NCI-H1105 (cell line): ENCODE measurements around the gene B4GALNT3.
A peak's percentile ranks its signal among the peaks of the same experiment; 100 is the strongest.

Source experiments
- DNase-seq: peaks from one replicate; lab custom pipeline; 2025; lab: John Stamatoyannopoulos, UW

B4GALNT3 gene

DNA sequence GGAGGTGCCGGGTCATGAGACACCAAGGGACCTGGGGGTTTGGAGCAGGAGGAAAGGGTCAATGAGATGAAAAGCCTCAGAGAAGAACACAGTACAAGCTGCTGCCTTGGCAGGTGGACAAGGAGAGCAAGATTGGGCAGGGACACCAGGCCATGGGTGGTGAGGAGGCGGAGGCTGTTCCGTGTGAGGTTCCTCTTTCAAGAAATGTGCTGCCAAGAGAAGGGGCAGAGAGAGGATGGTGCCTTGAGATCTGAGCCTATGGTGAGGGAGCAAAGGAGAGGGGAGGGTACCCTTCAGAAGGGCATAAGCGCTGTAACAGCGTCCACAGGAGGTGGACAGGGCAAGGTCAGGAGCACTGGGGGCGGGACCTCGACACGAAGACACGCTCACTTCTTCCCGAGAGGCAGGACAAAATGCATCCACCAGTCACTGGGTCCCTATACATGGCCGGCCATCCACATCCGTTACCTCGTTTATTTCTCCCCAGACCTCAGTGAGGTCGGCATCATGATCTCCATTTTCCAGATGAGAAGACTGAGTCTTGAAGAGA is 100.2 kb downstream of the B4GALNT3 start:
- no peak for DNase-seq

DNA sequence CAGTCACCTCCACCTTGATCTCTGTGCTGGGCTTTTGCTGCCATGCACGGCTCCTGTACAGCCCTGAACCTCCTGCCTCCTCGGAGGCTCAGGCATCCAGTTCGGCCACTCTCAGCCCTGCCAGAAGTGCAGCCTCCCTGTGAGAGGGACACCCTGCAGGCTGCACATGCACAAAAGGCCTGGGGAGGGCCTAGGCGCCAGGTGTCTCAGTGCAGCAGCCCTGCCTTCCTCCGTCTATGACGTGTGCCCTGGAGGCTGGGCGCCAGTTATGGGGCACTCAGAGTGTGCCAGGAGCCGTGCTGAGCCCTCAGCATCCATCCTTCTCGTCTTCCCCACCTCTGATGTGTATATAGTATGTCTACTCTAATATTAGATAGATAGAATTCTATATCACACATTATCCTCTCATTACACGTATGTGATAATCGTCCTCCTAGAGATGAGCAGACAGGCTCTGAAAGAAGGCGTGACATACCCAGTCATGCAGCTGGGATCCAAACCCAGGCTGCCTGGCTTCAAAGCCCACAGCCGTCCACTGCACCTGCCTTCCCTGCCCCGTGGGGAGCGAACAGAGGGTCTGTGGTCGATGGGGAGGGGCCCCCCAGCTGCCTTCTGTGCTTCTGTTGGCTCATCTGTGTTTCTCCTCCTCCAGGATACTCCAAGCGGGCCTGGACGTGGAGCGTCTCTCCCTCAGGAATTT is 101.1 kb downstream of the B4GALNT3 start:
- DNase-seq = no peak

DNA sequence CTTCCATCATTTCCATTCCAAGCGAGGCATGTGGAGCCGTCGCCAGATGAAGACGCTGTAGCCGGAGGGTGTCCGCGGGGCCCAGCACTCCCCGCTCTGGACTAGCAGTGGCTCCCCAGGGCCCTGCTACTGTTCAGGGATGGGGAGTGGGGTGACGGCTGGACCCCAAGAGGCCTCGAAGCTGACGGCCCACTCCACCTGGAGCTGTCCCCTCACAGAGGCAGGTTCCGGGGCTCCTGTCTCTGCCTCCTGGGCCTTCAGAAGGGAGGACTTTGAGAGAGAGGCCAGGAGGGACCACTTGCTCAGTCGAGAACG is 101.6 kb downstream of the B4GALNT3 start:
- DNase-seq = no peak

DNA sequence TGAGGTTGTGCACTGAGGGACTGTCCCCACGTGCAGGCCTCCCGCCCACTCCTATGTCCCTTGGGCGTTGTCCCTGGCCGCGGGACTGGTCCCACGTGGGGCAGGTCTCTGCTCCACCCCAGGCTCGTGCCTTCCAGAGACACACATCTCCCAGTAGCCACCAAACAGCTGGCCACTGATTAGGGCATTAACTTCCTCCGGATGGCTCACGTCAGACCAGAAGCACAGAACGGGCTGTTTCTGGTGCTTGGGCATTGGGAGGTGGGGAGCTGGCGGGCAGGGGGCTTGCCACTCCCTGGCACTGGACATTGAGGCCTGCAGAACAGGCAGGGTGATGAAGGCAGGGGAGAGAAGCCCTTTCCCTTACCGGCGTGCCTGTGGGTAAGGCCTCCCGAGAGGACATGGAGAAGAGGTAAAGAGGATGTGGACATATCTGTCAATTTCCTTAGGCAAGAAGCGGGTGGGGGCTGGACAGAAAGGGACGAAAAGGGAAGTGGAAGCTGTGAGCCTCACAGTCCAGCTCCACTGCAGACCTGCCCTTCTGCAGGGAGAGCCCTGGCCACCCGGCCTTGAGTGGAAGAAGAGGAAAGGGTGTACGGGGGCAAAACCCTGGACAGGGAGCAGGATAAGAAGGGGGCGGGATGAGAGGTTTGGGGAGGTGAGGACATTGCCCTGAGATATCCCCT is 102.3 kb downstream of the B4GALNT3 start:
- no peak for DNase-seq

DNA sequence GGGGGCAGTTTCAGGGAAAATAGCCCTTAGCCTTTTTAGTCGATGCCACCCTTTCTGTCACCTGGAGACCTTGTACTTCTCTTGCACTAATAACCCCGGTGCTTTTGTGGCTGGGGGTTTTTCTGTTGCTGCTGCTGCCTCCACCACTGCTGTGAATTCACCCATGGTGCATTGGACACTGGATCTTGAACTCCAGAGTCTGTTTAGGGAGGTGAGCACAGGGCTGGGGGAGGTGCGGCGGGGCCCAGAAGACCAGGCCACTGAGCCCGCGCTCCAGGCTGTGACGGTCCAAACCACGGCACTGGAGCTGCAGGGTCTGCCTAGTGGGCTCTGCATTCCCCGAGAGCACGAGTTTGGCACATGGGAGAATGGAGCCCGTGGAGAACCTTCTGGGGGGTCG is 102.9 kb downstream of the B4GALNT3 start:
- DNase-seq = no peak

DNA sequence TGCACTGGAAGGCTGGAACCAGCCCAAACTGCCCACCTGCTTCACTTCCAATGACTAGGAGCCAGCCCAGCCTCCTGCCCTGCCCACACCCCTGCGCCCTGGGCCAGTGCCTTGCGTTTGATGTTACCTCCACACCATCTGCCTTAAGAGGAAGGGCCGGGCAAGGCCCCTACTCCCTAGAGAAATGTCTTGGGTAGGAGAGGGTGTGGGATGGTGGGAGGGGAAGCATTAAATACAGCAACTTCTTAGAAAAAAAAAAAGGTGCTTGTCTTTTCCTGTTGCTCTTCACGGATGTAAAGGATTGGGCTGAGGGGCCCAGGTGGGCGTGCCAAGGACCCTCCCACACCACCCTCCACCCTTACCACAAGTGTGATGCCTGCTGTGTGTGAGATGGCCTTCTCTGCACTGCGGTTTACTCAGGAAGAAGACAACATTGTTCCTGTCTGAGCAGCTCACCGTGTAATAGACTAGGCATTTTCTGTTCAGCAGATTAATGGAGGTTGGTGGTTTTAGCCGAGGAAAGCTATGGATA is 103.6 kb downstream of the B4GALNT3 start:
- DNase-seq = no peak

DNA sequence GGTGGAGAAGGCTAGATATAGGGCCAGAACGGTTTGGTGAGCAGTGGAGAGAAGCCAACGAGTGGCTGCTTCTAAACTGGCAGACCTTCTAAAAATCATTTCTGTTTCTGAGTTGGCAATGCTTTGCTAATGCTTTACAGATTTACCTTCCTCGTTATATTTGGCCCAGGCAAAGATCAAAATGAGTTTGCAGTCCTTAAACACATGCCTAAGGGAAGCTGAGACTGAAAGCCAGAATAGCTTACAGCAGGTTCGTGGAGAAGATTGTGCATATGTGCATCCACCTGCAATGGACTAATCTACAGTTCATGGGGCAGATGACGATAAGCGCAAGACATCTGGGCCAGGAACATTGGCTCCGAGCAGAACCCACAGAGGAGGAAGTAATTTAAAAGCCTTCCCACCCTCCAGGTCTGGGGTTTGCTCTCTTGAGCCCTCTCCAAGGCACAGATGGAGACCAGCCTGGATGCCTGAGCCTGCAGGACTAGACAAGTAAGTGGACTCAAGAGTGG is 104.1 kb downstream of the B4GALNT3 start:
- no peak for DNase-seq

DNA sequence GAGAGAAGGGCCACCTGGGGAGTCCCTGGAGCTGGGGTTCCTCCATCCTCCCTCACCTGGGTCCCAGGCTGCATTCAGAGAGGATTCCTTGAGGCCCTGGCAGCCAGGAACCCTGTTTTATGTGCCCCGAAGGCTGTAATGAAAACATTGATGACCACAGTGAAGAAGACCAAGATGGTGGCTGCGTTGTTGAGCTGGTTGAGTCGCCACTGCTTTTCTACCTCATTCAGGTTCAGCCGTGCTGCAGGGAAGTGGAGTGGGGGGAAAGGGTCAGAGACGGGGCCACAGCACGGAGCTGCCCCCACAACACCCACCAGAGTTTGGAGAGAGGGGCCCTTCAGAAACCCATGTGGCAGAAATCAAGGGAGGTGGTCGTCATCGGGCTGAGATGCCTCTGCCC is 105.4 kb downstream of the B4GALNT3 start:
- DNase-seq = no peak

DNA sequence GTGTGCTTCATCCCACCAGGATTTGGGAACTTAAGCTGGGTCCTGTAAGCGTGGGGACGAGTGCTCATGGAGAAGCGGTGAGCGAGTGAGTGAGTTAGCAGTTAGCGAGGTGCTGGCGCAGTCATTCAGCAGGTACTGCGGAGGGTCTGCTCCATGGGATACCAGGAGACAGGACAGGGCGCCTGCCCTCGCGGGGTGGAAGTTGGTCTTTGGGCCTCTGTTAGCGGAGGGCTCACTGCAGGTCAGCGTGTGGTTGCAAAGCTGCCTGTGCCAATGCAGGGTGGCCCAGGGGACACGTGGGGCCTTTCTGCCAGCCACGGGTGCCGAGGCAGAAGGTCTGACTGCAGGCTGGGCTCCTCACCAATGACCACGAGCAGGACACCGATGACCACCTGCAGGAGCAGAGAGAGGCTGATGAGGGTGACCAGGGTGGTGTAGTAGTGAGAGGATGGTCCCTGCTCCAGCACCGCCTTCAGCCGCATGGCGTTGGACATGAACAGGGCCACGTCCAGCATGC is 105.9 kb downstream of the B4GALNT3 start:
- no peak for DNase-seq

DNA sequence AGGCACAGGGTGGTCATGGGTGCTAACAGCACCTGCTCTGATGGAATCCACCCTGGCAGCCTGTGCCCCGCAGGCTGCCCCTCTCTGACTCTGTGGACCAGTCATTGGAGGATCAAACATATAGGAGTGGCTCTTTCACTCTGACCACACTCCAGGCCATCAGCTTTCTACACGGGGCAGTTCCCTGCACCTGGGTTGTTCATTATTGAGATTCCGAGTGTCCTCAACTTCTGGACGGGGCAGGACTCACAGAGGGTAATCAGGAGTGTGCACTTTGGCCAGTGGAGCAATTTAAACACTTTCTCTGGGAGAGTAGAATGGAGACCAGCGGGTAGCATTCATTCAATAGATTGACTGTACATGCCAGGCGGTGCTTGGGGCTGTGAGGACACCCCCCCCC is 108.7 kb downstream of the B4GALNT3 start:
- DNase-seq = no peak

DNA sequence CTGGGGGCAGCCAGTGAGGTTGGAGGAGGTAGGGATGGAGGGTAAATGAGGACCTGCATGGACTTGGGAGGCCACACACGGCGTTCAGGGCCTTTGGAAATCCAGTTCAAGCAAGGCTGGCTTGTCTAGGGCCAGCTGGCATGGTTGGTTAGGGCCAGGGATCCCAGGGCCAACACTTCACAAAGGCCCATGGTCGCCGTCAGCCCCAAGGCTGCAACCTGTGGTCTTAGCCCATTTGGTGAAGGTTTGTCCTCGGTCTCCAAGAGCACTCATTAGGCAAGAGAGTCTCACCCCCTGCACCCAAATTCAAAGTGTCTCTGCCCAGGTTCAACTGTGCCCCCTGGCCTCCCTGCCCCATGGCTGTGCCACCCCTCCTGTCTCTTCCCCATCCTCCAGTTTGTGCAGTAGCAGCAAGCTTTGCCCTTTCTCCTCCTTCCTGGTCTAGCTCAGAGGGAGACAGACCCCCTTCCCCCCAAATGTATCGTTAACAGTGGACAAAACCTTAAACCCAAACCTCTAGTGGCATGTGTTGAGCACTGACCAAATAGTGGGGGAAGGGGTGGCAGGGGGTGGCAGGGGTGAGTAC is 109.4 kb downstream of the B4GALNT3 start:
- DNase-seq = no peak

DNA sequence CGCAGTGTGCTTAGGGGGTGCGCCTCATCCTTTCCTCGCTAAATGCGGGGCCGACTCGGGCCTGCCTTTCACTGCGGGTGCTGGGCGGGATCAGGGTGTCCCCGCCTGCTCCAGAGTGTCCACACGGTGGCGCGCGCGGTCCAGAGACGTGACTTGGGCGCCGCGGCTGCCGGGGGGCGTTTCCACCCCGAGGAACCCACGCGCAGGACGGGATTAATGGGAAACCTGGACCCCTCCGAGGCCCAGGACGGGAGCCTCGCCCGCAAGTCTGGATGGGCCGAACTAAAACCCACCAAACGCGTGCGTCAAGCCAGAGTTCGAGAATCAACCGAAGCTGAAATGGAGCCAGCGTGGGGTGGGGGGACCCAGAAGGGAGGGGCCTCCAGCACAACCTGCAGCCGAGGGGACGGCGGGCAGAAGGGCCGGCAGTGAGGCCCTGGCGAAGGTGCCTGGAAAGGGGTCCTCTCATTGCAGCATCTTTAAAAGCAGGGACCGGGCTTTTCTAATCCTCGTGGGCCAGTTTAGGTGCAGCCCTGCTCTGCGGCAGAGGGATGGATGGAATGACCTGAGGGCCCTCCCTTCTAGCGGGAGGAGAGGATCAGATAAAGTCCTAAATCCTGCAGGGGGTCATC is 110.2 kb downstream of the B4GALNT3 start:
- peak; percentile 84 for DNase-seq

DNA sequence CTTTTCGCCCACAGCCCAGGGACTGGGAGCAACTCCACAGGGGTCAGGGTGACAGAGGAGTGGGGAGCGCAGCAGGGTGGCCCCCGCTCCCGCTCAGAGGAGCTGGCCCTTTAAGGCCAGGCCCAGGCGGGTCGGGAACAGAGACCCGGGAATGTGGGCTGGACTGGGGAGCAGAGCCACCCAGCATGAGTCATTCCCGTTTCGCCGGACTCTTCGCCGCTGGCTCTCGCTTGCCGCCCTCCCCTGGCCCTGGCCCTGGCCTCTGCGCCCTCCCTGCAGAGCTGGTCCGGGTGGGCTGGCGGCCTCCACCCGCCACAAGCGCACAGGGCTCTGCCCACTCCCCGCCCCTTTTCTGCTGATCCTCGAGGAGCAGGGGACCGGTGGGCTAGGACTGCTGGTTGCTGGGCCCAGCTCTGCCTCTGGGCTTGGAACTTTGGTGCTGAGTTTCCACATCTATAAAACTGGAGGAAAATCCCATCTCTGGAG is 110.7 kb downstream of the B4GALNT3 start:
- no peak for DNase-seq

DNA sequence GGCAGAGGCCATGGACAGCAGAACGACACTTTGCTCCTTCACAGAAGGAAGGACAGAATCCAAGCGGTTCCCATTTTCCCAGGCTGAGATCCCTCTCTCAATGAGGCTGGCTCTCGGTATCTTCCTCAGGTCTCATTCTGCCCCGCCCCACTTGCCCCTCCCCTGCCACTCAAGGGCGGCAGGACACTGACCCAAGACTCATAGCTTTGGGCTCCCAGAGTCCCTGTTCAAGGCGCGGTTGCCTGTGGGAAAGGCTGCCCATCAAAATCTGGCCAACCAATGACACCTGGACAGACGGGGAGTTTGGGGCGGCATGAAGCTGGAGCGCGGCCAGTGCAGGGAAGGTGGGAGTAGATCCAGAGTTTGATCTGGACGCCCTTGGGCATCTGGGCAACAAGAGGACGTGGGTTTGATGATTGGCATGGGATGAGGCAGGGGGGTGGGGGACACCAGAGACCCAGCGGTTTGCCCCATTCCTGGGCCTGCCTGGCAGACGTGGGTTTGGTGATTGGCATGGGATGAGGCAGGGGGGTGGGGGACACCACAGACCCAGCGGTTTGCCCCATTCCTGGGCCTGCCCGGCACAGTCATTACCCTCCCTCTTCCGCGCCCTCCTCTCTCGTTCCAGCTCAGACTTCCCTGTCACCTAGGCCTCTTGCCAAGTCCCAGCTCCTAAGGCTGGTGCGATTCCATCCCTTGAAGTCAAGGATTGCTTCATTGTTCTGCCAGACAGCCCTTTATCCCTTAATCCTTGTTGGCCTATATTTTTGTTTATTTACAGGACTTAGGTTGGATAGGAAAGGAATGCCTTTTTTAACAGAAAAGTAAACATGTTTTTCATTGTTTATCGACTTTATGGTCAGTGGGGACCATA is 111.4 kb downstream of the B4GALNT3 start:
- DNase-seq = no peak

DNA sequence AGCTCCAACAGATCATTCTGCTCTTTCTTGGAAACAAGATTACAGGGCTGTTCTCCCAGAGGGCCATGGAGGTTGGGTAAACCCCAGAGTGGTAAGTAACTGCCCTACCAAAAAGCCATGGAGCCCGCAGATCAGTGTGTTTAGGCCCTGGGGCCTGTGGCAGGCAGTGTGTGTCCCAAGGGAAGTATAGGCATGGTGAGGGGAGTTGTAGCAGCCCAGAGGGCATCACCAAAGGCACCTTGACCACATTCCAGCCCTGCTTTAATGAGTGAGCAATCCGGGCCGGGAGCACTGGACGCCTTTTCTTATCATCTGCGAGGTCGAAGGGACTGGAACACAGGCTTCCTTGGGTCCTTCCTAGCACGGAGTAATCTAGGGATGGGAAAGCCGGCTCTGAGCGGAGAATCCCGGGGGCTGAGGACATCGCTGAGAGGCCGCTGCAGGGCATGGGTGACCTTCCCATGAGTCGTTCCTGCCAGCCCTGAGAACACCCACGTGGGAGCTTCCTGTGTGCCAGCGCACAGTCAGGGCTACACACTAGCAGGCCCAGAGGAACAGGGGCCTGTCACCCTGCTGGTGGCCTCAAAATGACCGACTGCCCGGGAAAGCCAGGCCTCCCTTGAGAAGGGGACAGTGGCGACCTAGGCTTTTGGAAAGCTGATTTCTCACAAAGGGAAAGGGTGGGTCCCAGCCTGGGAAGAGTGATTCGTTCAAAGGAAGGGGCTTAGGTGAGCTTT is 112.2 kb downstream of the B4GALNT3 start:
- DNase-seq = no peak

DNA sequence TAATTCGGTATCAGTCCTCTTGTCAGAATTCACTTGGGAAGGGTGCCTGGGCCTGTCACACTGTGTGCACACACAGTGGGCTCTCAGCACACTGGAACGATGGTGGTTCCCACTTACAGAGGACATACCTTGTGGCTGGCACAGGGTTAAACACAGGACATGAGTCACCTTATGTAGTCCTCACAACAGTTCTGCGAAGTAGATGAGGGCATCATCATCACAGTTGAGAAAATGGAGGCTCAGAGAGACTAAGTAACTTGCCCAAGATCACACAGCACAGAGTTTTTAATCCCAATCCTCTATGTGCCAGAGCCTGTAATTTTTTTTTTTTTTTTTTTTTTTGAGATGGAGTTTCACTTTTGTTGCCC is 112.8 kb downstream of the B4GALNT3 start:
- DNase-seq = no peak

DNA sequence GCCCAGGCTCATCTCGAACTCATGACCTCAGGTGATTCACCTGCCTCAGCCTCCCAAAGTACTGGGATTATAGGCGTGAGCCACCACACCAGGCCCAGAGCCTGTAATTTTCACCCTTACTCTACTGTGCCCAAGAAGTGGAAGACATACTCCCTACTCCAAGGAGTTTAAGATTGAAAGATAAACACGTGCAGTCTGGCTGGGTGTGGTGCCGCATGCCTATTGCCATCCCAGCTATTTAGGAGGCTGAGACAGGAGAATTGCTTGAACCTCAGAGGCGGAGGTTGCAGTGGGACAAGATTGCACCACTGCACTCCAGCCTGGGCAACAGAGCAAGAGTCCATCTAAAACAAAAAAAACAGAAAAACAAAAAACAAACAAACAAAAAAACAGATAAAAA is 113.5 kb downstream of the B4GALNT3 start:
- DNase-seq = no peak

DNA sequence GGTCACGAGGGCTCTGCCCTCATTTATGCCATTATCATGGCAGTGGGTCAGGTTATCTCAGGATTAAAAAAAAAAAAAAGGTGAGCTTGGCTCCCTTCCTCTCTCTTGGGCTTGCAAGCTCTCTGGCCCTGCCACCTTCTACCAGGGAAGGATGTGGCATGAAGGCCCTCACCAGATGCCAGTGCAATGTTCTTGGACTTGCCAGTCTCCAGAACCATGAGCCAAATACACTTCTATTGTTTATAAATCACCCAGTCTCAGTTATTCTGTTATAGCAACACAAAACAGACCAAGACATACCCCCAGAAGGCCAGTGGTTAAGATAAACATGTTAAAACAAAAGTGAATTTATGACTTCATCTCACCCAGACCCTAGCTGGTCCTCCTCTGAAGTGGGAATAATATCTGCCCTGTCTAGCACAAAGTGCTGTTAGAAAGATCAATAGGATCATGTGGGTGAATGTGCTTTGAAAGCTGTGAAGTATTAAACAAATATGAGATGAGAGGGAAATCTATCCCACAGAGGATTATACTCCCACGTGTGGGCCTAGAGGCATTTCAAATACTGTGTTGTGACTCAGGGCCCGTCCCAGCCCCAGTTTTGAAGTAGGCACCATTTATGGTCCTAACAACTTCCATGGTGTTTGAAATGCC is 114.9 kb downstream of the B4GALNT3 start:
- DNase-seq = no peak

DNA sequence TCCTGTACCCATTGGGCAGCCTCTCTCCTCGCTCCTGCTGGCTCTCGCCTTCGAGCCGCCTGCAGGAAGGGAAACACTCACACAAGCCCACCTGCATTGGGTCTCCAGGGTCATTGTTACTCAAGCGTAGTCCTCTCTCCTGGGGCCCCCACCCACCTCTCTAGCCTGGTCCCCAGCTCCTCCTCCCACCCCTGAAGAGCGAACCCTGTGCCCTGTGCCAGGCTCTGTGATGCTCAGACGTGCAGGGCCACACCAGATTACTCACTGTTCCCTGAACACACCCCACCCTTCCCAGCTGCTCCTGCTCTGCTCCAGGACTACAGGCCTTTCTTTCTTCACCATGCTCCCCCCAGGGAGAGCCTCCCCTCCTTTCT is 115.4 kb downstream of the B4GALNT3 start:
- DNase-seq = no peak
